GM08714 (cell line): ENCODE measurements around the gene SYNPO2.
"Not testable (repeated sequence)": the region's sequence is repeated elsewhere in the genome, so short reads cannot be mapped to it uniquely, and the experiment has no call there.

Experiments
- H3K4me3 ChIP-seq: fragments of 200-500 bp; sonication (Bioruptor generic); 2 replicates; pipeline ENCODE4 v1.5.1; 2014; ENCODE audit warnings: mild to moderate bottlenecking, low read length, inconsistent platforms
- ZNF274 ChIP-seq: IDR thresholded peaks from 2 replicates; pipeline ENCODE4 v1.6.1; 2012; ENCODE audit warnings: mild to moderate bottlenecking, low read depth, low read length

The SYNPO2 gene

DNA sequence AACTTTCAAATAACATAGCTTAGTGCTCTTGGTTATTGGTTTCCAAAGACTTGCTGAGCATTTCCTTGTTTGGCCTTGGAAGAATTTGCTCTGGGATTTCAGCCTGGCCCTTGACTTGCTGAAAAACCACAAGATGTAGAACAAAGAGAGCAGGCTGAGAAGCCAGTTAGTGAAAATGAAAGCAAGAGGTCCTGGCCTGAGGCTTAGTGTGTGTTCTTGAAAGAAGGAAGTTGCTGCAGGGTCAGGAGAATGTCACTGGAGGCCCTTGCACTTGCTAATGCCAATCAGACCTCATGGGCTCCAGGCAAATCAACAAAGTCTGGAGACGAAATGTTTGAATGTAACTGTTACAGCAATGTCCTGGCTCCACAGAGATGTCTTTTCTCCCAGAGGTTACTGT, 79.4 kb downstream of the SYNPO2 start:
- TF ChIP-seq ZNF274 = no peak
- H3K4me3 ChIP-seq = no peak overlapping the region; the same call in 1 of the 2 replicates

DNA sequence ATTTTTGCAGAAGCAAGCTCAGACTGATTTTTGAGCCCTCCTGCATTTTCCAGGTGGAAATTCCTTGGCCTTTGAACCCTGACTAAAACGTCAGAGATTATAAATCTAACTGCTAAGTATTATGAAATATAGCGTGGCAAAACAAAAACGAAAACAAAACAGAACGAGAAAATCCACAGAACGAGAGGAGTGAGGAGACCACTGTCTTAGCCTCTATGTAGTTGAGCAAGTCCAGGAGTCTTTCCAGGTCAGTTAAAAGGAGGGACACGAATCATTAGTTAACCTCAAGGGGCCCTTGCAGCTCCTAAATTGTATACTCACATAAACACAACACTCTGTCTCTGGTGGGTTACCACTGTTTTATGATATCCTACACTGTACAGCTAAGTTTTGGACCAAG, 80.2 kb downstream of the SYNPO2 start:
- no peak overlapping the region for H3K4me3 ChIP-seq
- TF ChIP-seq ZNF274 = no peak

DNA sequence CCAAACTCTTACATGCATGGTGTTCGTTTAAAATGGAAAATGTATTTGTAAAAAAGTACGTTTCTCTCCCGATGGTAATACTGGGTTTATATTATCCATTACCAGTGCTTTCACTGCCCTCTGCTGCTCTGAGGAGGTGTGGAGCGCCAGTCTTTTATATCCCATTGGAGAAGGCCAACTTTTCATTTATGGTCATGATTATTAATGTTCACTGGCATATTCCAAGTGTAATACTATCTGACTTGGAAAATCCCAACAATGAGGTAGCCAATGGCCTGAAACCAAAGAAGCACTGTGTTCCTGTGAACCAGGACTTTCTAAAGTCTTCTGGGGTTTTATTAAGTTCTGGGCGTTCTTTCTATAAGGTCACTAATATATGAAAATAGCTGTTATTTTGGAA, 80.7 kb downstream of the SYNPO2 start:
- H3K4me3 ChIP-seq = no peak overlapping the region
- TF ChIP-seq ZNF274 = no peak

DNA sequence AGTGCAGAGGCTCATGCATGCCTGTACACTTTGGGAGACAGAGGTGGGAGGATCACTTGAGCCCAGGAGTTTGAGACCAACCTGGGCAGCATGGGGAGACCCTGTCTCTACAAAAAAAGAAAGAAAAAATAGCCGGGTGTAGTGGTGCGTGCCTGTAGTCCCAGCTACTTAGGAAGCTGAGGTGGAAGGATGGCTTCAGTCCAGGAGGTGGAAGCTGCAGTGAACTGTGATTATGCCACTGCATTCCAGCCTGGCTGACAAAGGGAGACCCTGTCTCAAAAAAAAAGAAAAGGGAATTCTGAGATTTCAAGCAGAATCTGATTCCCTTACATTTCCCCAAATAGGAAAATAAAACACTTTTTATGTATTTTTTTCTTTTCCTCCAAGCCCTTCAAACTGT, 83.5 kb downstream of the SYNPO2 start:
- no peak overlapping the region for H3K4me3 ChIP-seq
- TF ChIP-seq ZNF274 = no peak

DNA sequence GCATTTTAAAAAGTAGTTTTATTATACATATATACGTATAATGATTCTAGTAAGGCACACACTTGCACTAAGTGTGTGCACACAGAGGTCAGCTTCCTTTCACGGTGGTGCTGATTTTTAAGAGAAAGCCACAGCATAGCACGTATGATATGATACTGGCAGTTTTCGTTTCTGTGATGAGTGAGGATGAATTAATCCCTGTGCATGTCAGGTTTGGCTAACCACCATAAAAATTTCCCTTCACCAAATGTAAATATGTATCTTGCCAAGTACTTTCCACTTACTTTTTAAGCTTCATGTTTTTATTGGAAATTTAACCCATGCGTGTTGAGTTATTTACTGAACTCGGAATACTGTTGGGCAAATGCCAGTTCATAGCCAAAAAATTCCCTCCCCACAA, 84.6 kb downstream of the SYNPO2 start:
- TF ChIP-seq ZNF274 = no peak
- no peak overlapping the region for H3K4me3 ChIP-seq

DNA sequence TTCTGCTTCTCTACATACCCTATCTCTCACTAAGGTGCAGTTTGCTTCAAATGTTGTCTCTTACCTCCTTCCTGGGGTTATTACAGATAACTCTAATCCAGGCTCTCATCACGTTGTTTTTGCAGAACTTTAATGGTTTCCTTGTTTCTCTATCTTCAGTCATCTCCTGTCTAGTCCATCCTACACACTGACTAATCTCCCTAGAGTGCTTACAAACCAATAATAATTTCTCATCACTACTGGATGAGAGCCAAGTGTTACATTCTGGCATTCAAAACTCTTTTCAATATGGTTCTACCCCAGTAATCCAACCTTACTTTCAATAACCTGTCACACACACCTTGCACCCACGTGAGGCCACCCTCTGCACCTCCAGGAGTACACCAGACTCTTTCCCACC, 86.1 kb downstream of the SYNPO2 start:
- no peak for TF ChIP-seq ZNF274
- H3K4me3 ChIP-seq = no peak overlapping the region

DNA sequence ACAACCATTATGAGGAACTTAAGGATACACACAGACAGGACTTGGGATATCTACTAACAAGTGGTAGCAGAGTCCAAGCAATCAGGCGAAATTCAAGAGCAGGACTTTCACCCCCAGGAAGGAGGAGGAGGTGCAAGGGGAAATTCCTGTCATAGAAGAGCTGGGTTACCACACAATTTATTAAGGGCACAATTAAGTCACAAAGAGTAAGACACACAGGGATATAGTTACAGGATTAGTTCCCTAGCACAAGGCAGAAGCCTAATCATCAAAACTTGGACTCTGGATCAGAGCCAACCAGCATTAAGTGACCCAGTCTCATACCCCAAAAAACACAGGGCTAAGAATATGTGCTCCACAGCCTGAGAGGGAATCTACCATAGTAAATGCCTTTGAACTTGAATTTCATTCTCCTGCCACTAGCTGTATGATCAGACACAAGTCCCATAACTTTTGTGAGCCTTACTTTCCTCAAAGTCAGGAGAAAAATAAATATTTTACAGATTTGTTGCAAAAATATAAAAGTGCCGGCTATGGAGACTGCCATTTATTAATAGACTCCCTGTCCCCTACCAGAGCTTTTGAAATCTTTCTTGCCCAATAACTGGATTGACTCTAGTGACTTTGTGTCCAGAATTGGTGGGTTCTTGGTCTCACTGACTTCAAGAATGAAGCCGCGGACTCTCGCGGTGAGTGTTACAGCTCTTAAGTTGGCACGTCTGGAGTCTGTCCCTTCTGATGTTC, 87.0 kb downstream of the SYNPO2 start:
- no peak for TF ChIP-seq ZNF274
- H3K4me3 ChIP-seq = no peak overlapping the region

DNA sequence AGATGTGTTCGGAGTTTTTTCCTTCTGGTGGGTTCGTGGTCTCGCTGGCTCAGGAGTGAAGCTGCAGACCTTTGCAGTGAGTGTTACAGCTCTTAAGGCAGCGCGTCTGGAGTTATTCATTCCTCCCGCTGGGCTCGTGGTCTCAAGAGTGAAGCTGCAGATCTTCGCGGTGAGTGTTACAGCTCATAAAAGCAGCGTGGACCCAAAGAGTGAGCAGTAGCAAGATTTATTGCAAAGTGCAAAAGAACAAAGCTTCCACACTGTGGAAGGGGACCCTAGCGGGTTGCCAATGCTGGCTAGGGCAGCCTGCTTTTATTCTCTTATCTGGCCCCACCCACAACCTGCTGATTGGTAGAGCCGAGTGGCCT, 87.5 kb downstream of the SYNPO2 start:
- H3K4me3 ChIP-seq = not testable (repeated sequence)

DNA sequence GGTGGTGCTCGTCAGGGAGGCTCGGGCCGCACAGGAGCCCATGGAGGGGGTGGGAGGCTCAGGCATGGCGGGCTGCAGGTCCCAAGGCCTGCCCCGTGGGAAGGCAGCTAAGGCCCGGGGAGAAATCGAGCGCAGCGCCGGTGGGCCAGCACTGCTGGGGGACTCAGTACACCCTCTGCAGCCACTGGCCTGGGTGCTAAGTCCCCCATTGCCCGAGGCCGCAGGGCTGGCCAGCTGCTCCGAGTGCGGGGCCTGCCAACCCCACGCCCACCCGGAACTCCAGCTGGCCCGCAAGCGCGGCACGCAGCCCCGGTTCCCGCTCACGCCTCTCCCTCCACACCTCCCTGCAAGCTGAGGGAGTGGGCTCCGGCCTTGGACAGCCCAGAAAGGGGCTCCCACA, 88.4 kb downstream of the SYNPO2 start:
- H3K4me3 ChIP-seq = not testable (repeated sequence)

DNA sequence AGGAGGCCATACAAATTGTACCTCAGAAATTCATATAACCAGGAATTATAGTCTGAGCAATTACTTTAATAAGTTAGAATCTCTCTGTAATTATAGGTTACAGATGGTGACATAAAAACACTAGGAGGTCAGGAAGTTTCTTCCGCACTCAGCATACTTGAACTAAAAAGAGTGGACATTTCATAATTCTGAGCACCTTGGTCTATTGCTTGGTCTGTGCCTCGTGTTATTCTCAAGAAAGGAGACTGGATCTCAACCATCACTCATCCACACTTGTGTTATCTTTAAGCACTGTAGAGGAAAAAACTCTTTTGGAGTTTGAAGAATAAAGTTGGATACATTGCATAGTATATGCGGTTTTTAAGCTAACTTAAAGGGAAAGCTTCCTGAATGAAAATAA, 91.1 kb downstream of the SYNPO2 start:
- H3K4me3 ChIP-seq = no peak overlapping the region

DNA sequence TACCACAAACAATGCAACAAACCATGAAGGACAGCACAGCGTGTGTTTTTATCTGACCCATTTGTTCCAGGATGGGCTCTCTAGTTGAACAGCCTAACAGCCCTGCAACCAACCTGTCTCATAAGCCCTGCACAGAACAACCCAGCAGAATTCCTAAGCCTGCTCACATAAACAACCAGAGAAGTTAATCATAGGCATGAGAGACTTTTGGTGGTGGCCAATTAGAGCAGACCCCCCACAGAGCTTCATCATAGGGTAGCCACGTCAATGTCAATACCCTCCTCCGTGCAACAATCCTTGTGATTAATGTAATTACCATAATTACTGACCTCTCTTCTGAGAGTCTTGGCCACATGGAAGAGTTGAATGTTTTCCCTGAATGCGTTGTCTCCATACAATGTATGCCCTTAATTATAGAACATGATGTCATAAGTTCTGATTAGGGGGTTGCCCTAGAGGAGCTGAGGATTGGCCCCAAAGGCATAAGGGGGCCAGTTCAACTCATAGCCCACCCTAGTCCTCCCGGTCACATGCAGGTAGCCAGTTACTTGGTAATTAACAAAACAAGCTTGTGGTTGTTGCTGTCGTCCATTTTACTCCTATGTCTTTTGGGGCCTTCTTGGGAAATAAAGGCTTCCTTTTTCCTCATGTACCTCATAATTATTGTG, 92.7 kb downstream of the SYNPO2 start:
- H3K4me3 ChIP-seq = no peak overlapping the region
- TF ChIP-seq ZNF274 = no peak

More for the DNA sequence above, 91.1 kb downstream of the SYNPO2 start:
- no peak for TF ChIP-seq ZNF274

DNA sequence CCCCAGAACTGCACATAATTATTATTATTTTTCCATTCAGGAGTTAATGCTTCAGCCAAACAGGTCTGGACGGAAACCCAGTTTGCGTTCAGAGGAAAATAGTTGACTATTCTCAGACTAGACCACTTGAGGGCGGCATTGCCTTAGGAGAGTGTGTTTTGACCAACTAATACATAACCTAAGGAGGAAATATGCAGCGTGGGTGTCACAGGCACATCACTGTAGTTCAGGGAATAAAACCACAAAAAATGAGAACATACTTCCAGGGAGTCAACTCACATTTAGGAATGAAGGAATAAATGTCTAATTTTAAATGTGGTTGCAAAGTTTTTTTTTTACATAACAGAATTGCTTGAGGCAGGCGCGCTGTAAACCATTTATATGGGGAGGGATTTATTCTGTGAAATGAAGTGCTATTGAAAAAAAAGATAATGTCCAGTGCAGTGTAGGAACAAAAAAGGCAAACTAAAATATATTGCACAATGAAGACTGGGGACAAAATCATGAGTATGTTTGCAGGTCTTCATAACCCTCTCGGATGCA, 93.3 kb downstream of the SYNPO2 start:
- TF ChIP-seq ZNF274 = no peak
- no peak overlapping the region for H3K4me3 ChIP-seq

DNA sequence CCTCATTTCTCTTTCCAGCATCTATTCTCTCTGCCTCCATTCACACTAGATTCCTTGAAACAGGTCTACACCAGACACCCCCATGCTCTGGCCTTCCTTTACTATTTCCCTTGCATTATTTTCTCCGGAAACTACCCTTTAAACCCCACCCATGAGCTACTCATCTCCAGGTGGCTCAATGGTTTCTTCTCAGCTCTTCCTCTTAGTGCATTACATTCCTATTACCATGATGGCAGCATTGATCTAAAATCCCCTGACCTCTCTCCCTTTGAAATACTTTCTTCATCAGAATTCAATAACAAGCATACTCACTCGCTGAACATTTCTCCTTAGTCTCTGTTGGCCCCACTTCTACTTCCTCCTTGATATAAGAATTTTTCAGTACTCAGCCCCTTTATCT, 94.6 kb downstream of the SYNPO2 start:
- TF ChIP-seq ZNF274 = no peak

DNA sequence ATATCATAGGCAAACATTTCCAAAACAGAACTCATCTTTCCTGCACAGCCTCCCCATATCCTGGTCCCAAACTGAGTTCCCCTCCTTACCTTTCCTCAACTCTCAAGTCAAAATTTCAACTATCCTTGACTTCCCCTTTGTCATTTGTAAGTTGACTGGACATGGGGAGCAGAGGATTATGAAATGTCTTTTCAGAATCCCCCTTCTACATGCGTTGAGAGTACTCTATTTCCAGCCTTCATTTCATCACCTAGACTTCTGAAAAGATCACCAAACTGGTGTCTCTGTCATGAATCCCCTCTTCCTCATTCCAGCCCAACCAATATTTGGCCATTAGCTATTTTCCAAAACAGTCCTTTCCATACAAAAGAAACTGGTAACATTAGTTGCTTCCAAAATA, 95.2 kb downstream of the SYNPO2 start:
- no peak for TF ChIP-seq ZNF274
- no peak overlapping the region for H3K4me3 ChIP-seq

More for the DNA sequence above, 94.6 kb downstream of the SYNPO2 start:
- no peak overlapping the region for H3K4me3 ChIP-seq

DNA sequence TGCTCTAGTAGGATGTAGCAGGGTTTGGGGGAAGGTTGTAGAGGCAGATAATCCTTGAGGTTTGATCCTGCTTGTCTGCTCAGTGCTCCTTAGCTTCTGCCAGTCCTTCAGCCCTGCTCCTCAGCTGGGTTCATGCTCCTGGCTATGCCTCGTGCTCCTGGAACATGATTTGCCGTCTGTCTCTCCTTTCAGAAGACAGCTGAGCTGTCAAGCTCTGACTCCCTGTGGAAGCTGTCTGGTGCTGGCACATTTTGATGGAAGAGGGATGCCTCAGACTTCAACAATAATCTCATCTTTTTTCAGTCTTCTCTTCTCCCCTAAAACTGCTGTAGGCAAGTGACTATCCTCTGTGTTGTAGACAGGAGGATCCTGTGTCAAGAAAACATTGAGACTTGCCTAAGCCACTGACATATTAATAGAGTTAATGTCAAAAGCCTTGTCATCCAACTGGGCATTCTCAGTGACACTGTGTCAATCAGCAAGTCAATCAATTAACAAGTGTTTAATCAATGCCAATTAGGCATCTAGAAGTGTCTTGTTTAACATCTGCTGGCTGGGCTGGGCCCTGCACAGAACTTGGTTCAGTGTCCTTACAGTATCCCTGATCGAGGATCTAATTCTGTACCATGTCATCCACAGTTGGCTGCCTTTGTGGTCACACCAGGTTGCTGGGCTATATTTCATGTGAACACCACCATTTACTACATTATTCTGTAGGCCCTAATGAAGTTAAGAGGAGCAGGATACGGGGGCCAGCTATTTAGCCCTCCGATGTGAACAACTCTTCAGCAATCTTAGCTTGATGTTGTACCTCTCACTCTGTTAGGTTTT, 96.7 kb downstream of the SYNPO2 start:
- H3K4me3 ChIP-seq = no peak overlapping the region
- TF ChIP-seq ZNF274 = no peak
